HG02885 (cell line): ENCODE results near the gene PPARG.
"Not testable (repeated sequence)": the region's sequence is repeated elsewhere in the genome, so short reads cannot be mapped to it uniquely, and the experiment has no call there.

ENCODE experiments used
- ATAC-seq: cut with Tn5 transposase; IDR thresholded peaks from one replicate; pipeline ENCODE4 v1.9.1; 2021; ENCODE audit warnings: mild to moderate bottlenecking; ENCODE audit not compliant: unreplicated experiment, poor library complexity

Gene PPARG

DNA sequence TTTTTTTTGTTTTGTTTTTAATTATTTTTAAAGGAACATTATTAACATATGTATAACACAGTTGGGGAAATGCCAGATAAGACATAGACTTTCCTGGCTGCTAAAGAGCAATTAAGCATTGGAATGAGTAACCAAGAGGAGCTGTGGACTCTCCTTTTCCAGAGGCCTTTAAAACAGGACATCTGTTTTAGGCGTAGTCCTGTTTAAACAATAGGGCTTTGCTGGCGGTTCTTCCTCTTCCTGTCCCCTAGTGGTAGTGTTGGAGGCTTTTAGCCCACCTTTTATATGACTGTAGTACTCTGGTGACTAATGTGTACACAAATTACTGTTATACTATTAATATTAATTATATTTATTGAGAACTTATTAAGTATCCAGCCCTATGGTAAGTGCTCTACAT lies 81.9 kb downstream of the PPARG start:
- no peak for ATAC-seq

DNA sequence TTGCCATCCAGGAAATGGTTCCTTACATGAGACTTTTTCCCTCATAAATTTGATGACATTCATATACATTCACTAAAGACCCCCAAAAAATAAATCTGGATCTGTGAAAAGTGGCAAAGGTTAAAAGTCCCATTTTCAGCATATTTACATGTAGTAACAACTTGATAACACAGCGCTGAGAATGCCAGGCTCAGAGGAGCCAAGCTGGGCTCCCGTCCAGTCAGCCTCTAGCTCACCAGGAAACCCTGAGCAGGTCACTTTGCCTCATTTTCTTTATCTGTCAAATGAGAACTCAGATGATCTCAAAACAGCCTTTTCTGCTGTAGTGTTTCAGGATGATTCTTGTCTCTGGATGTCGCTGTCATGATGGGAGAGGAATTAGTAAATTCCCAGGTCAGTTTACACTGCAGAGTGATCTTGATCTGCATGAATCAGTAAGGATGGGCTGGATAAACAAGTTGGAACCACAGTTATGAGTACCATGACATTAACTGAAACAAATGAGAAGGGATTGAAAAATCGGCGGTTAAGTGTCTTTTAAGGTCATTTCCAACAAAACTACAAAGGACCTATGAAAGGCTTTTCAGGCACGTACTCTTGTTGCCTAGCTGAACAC lies 82.8 kb downstream of the PPARG start:
- no peak for ATAC-seq

DNA sequence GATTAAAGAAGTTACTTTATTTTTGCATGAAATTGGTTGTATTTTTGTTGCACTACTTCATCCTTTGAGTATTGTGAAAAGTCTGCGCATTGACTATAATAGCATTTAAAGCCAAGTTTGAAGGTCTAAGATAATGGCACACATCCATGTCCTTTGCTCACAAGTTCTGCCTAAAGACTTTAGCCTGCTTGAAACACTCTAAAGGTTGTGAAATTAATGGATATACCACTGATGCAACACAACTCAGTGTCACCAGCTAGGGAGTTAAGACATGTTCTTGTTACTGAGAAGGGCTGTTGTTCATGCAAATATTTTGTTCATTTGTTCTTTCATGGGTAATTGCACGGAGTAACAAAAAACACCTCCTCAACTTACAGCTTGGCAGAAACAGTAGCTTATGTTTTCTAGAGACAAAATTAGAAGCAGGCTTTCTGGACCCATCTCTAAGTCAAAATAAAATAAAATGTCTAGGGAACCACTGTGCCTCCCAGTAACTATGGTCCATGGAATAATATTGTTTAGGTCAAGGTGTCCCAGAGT lies 83.9 kb downstream of the PPARG start:
- ATAC-seq, result no peak

- no peak for ATAC-seq
These were observed 86.7 kb downstream of the PPARG start for GRCh38 chr3:12375572-12375971.

- ATAC-seq, result no peak
These were observed 91.0 kb downstream of the PPARG start for GRCh38 chr3:12379640-12380429.

DNA sequence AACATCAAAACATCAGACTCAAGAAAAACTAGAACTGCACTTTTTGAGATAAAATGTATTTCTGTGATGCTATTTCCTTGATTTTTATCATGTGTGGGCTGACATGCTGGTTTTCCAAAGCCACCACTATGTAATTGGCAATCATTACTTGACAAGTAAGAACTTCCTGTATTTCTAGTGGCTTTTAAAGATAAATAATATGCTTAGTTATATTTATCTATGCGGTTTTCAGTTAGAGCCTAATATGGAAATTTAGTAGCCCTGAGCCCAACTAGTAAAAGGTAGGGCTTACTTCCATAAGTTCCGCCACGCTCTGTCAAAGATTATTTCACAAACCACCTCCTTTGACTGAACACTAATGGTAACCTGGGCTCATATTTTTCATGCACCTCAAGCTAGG lies 91.6 kb downstream of the PPARG start:
- ATAC-seq, result no peak

DNA sequence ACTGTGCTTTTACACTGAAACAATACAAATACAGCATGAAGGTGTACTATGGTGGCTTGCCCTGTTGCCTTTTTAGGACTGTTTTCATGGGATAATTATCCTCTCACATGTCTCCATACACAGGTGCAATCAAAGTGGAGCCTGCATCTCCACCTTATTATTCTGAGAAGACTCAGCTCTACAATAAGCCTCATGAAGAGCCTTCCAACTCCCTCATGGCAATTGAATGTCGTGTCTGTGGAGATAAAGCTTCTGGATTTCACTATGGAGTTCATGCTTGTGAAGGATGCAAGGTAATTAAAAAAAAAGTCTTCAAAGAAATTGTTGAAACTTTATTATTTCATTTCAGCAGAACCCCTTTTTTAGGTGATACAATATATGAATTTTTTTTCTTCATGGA lies 92.3 kb downstream of the PPARG start:
- no peak for ATAC-seq

- ATAC-seq, result no peak
These were observed 94.3 kb downstream of the PPARG start for GRCh38 chr3:12383218-12383617.

- no peak for ATAC-seq
These were observed 95.8 kb downstream of the PPARG start for GRCh38 chr3:12384451-12385233.

DNA sequence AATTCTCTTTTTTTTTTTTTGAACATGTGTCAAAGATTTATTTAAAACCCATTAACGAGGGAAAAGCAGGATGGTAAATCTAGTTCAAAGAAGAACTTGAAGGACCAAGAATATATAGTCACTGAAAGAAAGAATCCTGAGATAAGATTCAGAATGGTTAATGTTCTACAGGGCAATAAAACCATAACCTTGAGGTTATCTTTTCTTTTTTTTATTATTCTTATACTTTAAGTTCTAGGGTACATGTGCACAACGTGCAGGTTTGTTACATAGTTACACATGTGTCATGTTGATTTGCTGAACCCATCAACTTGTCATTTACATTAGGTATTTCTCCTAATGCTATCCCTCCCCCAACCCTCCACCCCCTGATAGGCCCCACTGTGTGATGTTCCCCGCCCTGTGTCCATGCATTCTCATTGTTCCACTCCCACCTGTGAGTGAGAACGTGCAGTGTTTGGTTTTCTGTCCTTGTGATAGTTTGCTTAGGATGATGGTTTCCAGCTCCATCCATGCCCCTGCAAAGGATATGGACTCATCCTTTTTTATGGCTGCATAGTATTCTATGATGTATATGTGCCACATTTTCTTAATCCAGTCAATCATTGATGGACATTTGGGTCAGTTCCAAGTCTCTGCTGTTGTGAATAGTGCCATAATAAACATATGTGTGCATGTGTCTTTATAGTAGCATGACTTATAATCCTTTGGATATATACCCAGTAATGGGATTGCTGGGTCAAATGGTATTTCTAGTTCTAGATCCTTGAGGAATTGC lies 97.8 kb downstream of the PPARG start:
- ATAC-seq, result not testable (repeated sequence)

DNA sequence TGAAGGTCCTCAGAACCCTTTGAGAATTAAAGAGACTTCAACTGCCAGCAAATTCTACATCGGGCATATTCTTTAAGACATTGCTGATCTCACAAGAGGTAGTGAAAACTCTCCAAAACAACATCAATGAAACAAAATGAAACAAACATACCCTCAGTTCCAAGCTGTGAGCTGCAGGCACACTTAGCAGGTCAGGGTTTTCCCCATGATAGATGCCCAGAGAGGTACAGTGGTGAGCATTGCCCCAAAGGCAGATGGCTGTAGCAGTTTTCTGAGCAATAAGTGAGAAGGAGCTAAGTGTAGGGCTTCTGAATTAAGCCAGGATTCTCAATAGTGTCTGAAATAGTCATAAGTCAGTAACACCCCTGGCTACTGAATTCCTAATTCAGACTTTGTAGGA lies 99.3 kb downstream of the PPARG start:
- no peak for ATAC-seq

GRCh38 chr3:12392101-12392878 lies 103.4 kb downstream of the PPARG start:
- no peak for ATAC-seq

- ATAC-seq, result no peak
These were observed 105.0 kb downstream of the PPARG start for GRCh38 chr3:12393894-12394293.

DNA sequence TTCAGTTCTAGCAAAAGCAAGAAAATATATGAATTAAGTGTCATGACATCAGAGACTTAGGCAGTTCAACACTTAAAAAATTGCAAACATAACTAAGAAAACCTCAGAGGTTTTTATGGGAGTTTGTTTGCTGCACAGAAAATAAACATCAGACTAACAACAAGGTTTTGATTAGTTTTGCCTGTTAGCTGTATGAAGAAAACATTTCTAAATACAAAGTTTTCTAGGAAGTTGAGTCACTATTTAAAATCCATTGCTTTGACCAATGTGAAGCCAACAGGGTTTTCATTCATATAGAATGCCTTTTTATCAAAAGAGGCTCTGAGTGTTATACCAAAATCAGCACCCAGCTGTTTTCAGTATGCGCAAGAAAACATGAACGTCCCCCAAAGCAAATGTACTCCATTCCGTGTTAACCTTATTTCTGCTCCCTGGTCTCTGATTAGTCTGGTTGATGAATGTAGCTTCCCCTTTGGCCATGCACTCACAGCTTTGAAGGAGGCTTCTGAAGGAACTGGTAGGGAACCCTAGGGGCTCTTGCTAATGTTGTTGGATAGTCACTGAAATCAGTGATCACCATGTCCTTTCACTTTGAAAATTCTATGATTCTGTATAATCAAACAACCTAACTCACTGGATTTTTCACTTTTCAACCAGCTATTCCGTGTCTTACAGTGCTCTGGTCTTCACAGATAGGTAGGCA lies 105.8 kb downstream of the PPARG start:
- ATAC-seq, result peak; percentile 24

DNA sequence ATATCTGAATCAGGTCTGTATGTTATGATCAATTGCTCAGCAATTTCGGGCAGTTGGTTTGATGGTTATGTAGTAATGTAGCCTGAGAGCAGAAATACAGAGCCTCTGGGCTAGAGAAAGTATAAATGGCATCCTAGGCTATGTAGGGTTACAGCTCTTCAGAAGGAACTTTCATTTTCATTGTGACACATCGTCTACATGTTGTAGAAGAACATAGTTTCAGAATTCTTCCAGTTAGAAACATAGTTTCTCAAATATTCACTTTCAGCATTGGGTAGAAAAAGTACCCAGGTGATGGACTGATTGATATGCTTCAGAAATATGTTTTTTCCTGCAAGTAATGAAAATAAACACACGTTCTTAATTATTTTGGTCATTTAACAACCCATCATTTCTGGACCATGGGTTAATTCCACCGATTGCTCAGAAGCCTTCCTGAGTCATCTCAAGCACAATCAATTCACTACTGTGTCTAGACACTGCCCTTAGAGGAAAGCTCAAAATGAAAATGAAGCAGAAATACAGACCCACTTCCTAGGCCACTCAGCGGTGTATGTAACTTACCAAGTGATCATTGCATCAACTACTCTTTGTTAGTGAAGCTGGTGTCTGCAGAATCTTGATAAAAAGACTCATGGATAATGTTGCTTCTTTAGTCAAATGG lies 106.6 kb downstream of the PPARG start:
- ATAC-seq, result peak; percentile 96

DNA sequence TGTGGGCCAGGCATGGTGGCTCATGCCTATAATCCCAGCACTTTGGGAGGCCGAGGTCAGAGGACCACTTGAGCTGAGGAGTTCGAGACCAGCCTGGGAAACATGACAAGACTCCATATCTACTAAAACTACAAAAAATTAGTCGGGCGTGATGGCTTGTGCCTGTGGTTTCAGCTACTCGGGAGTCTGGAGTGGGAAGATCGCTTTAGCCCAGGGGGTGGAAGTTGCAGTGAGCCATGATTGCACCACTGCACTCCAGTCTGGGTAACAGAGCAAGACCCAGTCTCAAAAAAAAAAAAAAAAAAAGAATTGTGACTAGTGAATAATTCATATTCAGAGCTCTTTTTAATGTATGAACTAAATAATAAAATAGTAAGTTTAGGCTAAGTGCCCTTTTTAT lies 107.6 kb downstream of the PPARG start:
- ATAC-seq, result no peak

DNA sequence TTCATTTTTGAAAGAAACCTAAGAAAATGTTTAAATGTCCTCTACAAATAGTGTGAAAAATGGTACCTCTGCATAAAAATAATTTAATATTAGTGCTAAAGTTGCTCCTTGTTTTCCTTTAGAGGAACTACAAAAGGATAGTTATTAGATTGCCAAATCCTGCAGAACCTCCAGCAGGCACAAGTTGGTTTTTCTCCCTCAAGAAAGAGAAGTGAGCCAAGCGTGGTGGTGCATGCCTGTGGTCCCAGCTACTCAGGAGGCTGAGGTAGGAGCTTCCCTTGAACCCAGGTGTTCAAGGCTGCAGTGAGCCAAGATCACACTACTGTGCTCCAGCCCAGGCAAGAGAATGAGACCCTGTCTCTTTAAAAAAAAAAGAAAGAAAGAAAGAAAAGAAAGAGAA lies 110.4 kb downstream of the PPARG start:
- ATAC-seq, result no peak

GRCh38 chr3:12400616-12401194 lies 111.8 kb downstream of the PPARG start:
- no peak for ATAC-seq
